SU-DHL-6 (cell line): ENCODE data around the gene CPLX1.

Source experiments
- H2AFZ ChIP-seq: fragments of 200-600 bp; sonication (generic); 2 replicates; pipeline ENCODE4 v1.6.1; 2014; ENCODE audit warnings: low read depth, mild to moderate bottlenecking, moderate library complexity, mixed read lengths, antibody characterized with exemption, low read length; ENCODE audit not compliant: severe bottlenecking
- H3F3A ChIP-seq: fragments of 200-600 bp; shearing (Covaris generic); 2 replicates; pipeline ENCODE4 v1.6.0; 2016; ENCODE audit warnings: antibody characterized with exemption, mild to moderate bottlenecking; ENCODE audit not compliant: insufficient read depth
- H3K27ac ChIP-seq: fragments of 200-600 bp; sonication (generic); 2 replicates; pipeline ENCODE4 v1.5.1; 2016; ENCODE audit warnings: low read depth, mild to moderate bottlenecking, low read length, moderate library complexity, mixed read lengths
- H3K27me3 ChIP-seq: fragments of 200-600 bp; sonication (generic), shearing (Covaris generic); 2 replicates; pipeline ENCODE4 v1.6.0; 2014; ENCODE audit warnings: mild to moderate bottlenecking, low read length
- H3K36me3 ChIP-seq: fragments of 200-600 bp; sonication (generic); 2 replicates; pipeline ENCODE4 v1.6.1; 2014; ENCODE audit warnings: mild to moderate bottlenecking, low read length, mixed read lengths
- H3K4me2 ChIP-seq: fragments of 300-600, 200-600 bp; shearing (Covaris generic), sonication (generic); 2 replicates; pipeline ENCODE4 v1.6.0; 2014; ENCODE audit warnings: low read length, low read depth, mild to moderate bottlenecking; ENCODE audit not compliant: poor library complexity, severe bottlenecking
- H3K4me3 ChIP-seq: fragments of 200-600 bp; sonication (generic); 2 replicates; pipeline ENCODE4 v1.5.1; 2014; ENCODE audit warnings: antibody characterized with exemption, low read length, mild to moderate bottlenecking, mixed read lengths; ENCODE audit not compliant: insufficient read depth, poor library complexity, severe bottlenecking
- H3K79me2 ChIP-seq: fragments of 200-600 bp; sonication (generic); 2 replicates; pipeline ENCODE4 v1.6.1; 2014; ENCODE audit warnings: mild to moderate bottlenecking, low read length, moderate library complexity; ENCODE audit not compliant: insufficient read depth
- H3K9ac ChIP-seq: fragments of 200-600 bp; sonication (generic); 2 replicates; pipeline ENCODE4 v1.7.0; 2014; ENCODE audit warnings: mild to moderate bottlenecking, low read length
- H3K9me2 ChIP-seq: fragments of 200-600 bp; sonication (generic); replicated peaks from 2 replicates; pipeline ENCODE4 v1.6.1; 2014; ENCODE audit warnings: low read length; ENCODE audit not compliant: insufficient read depth
- H3K9me3 ChIP-seq: fragments of 200-600 bp; sonication (generic); 2 replicates; pipeline ENCODE4 v1.6.1; 2014; ENCODE audit warnings: low read length, mixed read lengths; ENCODE audit not compliant: insufficient read depth
- H4K20me1 ChIP-seq: fragments of 200-600 bp; sonication (generic); 2 replicates; pipeline ENCODE4 v1.6.1; 2014; ENCODE audit warnings: low read depth, mild to moderate bottlenecking, antibody characterized with exemption, low read length, moderate library complexity, mixed read lengths
- EZH2phosphoT487 ChIP-seq: fragments of 200-600 bp; sonication (generic), shearing (Covaris generic); conservative IDR thresholded peaks from 2 replicates; pipeline ENCODE4 v1.6.1; 2018; ENCODE audit warnings: mild to moderate bottlenecking, antibody characterized with exemption, low read length, moderate library complexity, mixed read lengths
- TF ChIP-seq, protein P1 (sequence below): fragments of 200-600 bp; sonication (generic); IDR thresholded peaks from one replicate; pipeline ENCODE4 v1.5.1; 2017; ENCODE audit warnings: antibody characterized with exemption, mild to moderate bottlenecking, low read length, moderate library complexity; ENCODE audit not compliant: insufficient read depth, poor library complexity, severe bottlenecking

Gene CPLX1

DNA sequence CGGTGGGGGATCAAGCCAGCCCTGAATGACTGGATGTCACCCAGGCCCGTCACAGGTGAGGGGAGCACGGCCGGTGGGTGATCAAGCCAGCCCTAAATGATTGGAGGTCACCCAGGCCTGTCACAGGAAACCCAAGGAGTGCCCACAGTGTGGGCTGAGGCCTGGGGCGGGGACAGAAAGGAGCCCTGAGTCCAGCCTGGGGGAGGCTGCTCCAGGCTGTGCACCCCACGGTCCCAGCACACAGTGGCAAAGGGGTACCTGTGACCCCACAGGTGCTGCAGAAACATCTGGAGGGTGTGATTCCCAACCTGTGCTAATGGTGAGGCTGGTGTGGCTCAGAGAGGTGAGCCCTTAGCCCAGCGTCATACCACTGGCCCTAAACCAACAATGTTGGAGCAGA is 6.2 kb upstream of the CPLX1 start:
- H3K27ac ChIP-seq = no peak overlapping the region
- H3K36me3 ChIP-seq = no peaks in the 10 kb centered on the region
- no peaks in the 10 kb centered on the region for H3K79me2 ChIP-seq
- H4K20me1 ChIP-seq = no peaks in the 10 kb centered on the region
- H3F3A ChIP-seq = no peaks in the 10 kb centered on the region
- H3K4me2 ChIP-seq = no peak overlapping the region
- no peak overlapping the region for H2AFZ ChIP-seq
- H3K9ac ChIP-seq = no peak overlapping the region
- no peaks in the 10 kb centered on the region for H3K9me2 ChIP-seq
- no peak overlapping the region for H3K4me3 ChIP-seq
- H3K9me3 ChIP-seq = no peaks in the 10 kb centered on the region
- no peak for TF ChIP-seq EZH2phosphoT487
- TF ChIP-seq, protein P1, sequence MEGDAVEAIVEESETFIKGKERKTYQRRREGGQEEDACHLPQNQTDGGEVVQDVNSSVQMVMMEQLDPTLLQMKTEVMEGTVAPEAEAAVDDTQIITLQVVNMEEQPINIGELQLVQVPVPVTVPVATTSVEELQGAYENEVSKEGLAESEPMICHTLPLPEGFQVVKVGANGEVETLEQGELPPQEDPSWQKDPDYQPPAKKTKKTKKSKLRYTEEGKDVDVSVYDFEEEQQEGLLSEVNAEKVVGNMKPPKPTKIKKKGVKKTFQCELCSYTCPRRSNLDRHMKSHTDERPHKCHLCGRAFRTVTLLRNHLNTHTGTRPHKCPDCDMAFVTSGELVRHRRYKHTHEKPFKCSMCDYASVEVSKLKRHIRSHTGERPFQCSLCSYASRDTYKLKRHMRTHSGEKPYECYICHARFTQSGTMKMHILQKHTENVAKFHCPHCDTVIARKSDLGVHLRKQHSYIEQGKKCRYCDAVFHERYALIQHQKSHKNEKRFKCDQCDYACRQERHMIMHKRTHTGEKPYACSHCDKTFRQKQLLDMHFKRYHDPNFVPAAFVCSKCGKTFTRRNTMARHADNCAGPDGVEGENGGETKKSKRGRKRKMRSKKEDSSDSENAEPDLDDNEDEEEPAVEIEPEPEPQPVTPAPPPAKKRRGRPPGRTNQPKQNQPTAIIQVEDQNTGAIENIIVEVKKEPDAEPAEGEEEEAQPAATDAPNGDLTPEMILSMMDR = no peak
- no peaks in the 10 kb centered on the region for H3K27me3 ChIP-seq

DNA sequence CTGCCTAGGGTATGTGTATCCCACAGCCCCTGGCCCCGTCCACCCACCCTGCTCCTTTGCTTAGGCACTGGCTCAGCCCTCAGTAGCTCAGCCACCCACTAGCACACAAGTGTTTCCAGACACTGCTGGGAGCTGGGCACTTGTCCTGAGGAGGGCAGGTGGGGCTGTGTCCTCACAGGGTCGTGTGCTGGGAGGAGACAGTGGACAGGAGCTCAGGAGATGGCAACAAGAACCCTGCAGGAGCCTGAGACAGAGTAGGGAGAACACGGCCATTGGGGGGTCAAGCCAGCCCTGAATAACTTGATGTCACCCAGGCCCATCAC is 5.5 kb upstream of the CPLX1 start:
- no peaks in the 10 kb centered on the region for H3K9me3 ChIP-seq
- no peak overlapping the region for H3K27ac ChIP-seq
- no peak overlapping the region for H2AFZ ChIP-seq
- no peaks in the 10 kb centered on the region for H3K36me3 ChIP-seq
- H3K4me3 ChIP-seq = no peak overlapping the region
- no peaks in the 10 kb centered on the region for H4K20me1 ChIP-seq
- no peak overlapping the region for H3K9ac ChIP-seq
- H3K4me2 ChIP-seq = no peak overlapping the region
- no peaks in the 10 kb centered on the region for H3K27me3 ChIP-seq
- no peaks in the 10 kb centered on the region for H3K9me2 ChIP-seq
- H3K79me2 ChIP-seq = no peaks in the 10 kb centered on the region
- TF ChIP-seq, protein P1 = no peak
- TF ChIP-seq EZH2phosphoT487 = no peak
- no peaks in the 10 kb centered on the region for H3F3A ChIP-seq

DNA sequence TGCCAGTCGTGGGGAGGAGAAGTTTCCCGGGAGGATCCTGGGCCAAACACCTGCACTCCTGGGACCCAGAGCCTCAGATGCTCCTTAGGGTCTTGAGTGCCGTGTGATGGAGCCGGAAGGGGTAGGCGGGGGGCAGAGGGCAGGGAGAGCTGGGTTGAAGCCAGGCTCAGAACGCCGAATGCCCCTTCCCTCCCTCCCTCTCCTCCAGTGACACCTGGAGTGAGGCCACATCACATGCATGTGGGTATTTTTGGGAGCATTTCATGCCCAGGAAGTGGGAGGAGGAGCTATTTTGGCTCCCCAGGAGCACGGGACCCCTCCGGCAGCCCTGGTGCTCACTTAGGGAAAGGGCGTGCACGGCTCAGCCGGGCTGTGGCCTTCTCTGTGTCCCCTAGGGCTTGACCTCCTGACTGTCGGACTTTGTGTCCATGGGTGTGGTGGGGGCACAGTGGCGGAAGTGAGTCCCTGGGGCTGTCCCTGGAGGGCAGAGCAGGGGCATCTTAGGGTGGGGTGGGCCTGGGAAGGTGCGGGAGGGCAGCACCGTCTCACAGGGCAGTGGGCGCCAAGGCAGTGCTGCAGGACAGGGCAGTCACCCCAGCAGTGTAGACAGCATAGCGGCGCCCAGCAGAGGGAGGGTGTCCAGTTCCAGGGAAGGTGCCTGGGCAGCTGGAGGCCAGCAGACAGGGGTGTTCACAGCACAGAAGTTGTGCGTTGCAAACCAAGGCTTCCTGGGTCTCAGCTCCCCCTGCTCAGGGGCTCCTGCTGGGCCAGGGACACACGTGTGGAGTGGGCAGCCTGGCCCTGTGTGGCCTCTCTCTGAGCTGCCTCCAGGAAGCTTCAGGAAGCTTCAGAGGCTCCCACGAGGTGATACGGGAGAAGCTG is 4.9 kb upstream of the CPLX1 start:
- H3K4me3 ChIP-seq = no peak overlapping the region
- H3K79me2 ChIP-seq = no peaks in the 10 kb centered on the region
- no peaks in the 10 kb centered on the region for H4K20me1 ChIP-seq
- no peaks in the 10 kb centered on the region for H3K27me3 ChIP-seq
- H3K9me3 ChIP-seq = no peaks in the 10 kb centered on the region
- H3K9me2 ChIP-seq = no peaks in the 10 kb centered on the region
- H3K9ac ChIP-seq = no peak overlapping the region
- H3F3A ChIP-seq = no peaks in the 10 kb centered on the region
- no peak overlapping the region for H2AFZ ChIP-seq
- H3K4me2 ChIP-seq = no peak overlapping the region
- no peak overlapping the region for H3K27ac ChIP-seq
- no peaks in the 10 kb centered on the region for H3K36me3 ChIP-seq
- TF ChIP-seq, protein P1 = no peak
- no peak for TF ChIP-seq EZH2phosphoT487
